H9 (cell line): ENCODE data around the gene MUC4. TPM values are rescaled to one million over a fixed set of nuclear protein-coding genes. Genes with fewer than 3 reads are reported as not detected.
"Not testable (repeated sequence)": the region's sequence is repeated elsewhere in the genome, so short reads cannot be mapped to it uniquely, and the experiment has no call there.

Experiments
- DNase-seq: peaks from one replicate; pipeline ENCODE4 v3.0.0-alpha.2; 2017
- H2AFZ ChIP-seq: one replicate; pipeline ENCODE4 v1.6.1; 2013; ENCODE audit warnings: mild to moderate bottlenecking, low read length, control low read depth, moderate library complexity
- H2AK5ac ChIP-seq: 2 replicates; pipeline ENCODE4 v1.6.1; 2013; ENCODE audit warnings: low read length, control low read depth, mixed read lengths; ENCODE audit not compliant: insufficient read length
- H2BK120ac ChIP-seq: one replicate; pipeline ENCODE4 v1.6.1; 2013; ENCODE audit warnings: low read depth, mild to moderate bottlenecking, low read length, control low read depth, inconsistent platforms; ENCODE audit not compliant: poor library complexity, severe bottlenecking
- H2BK12ac ChIP-seq: 2 replicates; pipeline ENCODE4 v1.6.1; 2013; ENCODE audit warnings: low read length, control low read depth, mixed read lengths, low read depth; ENCODE audit not compliant: insufficient read length
- H2BK15ac ChIP-seq: 2 replicates; pipeline ENCODE4 v1.6.1; 2013; ENCODE audit warnings: low read depth, low read length, control low read depth
- H2BK20ac ChIP-seq: one replicate; pipeline ENCODE4 v1.6.1; 2013; ENCODE audit warnings: low read depth, mild to moderate bottlenecking, low read length, control low read depth, inconsistent platforms; ENCODE audit not compliant: poor library complexity, severe bottlenecking
- H2BK5ac ChIP-seq: 2 replicates; pipeline ENCODE4 v1.6.1; 2013; ENCODE audit warnings: low read length, control low read depth, mixed read lengths; ENCODE audit not compliant: insufficient read length
- H3K14ac ChIP-seq: 2 replicates; pipeline ENCODE4 v1.6.1; 2013; ENCODE audit warnings: low read length, control low read depth; ENCODE audit not compliant: insufficient read depth
- H3K18ac ChIP-seq: 2 replicates; pipeline ENCODE4 v1.6.1; 2013; ENCODE audit warnings: low read depth, mild to moderate bottlenecking, mixed read lengths, low read length, control low read depth; ENCODE audit not compliant: insufficient read length
- H3K23ac ChIP-seq: 2 replicates; pipeline ENCODE4 v1.6.1; 2013; ENCODE audit warnings: low read length, control low read depth, mixed read lengths, low read depth; ENCODE audit not compliant: insufficient read length
- H3K23me2 ChIP-seq: 2 replicates; pipeline ENCODE4 v1.6.1; 2013; ENCODE audit warnings: low read depth, mild to moderate bottlenecking, mixed read lengths, low read length, control low read depth; ENCODE audit not compliant: insufficient read length, poor library complexity, severe bottlenecking
- H3K27ac ChIP-seq: 2 replicates; pipeline ENCODE4 v1.5.1; 2013; ENCODE audit warnings: low read length, control low read depth, mixed read lengths, low read depth; ENCODE audit not compliant: insufficient read length
- H3K27me3 ChIP-seq: 2 replicates; pipeline ENCODE4 v1.6.1; 2013; ENCODE audit warnings: low read length, control low read depth, inconsistent platforms; ENCODE audit not compliant: insufficient read depth
- H3K4ac ChIP-seq: 2 replicates; pipeline ENCODE4 v1.6.1; 2013; ENCODE audit warnings: low read depth, mild to moderate bottlenecking, control low read depth, inconsistent platforms, low read length, moderate library complexity
- H3K4me1 ChIP-seq: 2 replicates; pipeline ENCODE4 v1.6.1; 2013; ENCODE audit warnings: low read length, control low read depth, inconsistent platforms; ENCODE audit not compliant: insufficient read depth
- H3K4me2 ChIP-seq: 2 replicates; pipeline ENCODE4 v1.6.1; 2013; ENCODE audit warnings: low read length, control low read depth, mixed read lengths; ENCODE audit not compliant: insufficient read length, insufficient read depth
- H3K56ac ChIP-seq: 2 replicates; pipeline ENCODE4 v1.6.1; 2013; ENCODE audit warnings: low read depth, mild to moderate bottlenecking, mixed read lengths, low read length, control low read depth; ENCODE audit not compliant: insufficient read length
- H3K79me1 ChIP-seq: 2 replicates; pipeline ENCODE4 v1.6.1; 2013; ENCODE audit warnings: low read depth, mild to moderate bottlenecking, moderate library complexity, low read length, control low read depth, inconsistent platforms; ENCODE audit not compliant: insufficient read depth, poor library complexity, severe bottlenecking
- H3K79me2 ChIP-seq: 2 replicates; pipeline ENCODE4 v1.6.1; 2013; ENCODE audit warnings: low read length, control low read depth, inconsistent platforms; ENCODE audit not compliant: insufficient read depth
- H3K9ac ChIP-seq: 2 replicates; pipeline ENCODE4 v1.6.1; 2013; ENCODE audit warnings: low read length, control low read depth, mixed read lengths; ENCODE audit not compliant: insufficient read length; ENCODE audit errors: extremely low read depth
- H3K9me3 ChIP-seq: one replicate; pipeline ENCODE4 v1.6.1; 2013; ENCODE audit warnings: low read depth, low read length, inconsistent platforms; ENCODE audit not compliant: control insufficient read depth
- H3T11ph ChIP-seq: one replicate; pipeline ENCODE4 v1.6.1; 2013; ENCODE audit warnings: mild to moderate bottlenecking, low read length, control low read depth, inconsistent platforms
- H4K20me1 ChIP-seq: one replicate; pipeline ENCODE4 v1.6.1; 2013; ENCODE audit not compliant: control insufficient read depth, insufficient read length, insufficient read depth
- H4K5ac ChIP-seq: 2 replicates; pipeline ENCODE4 v1.6.1; 2013; ENCODE audit warnings: low read depth, mild to moderate bottlenecking, mixed read lengths, low read length, control low read depth; ENCODE audit not compliant: insufficient read length
- H4K8ac ChIP-seq: replicated peaks from 2 replicates; pipeline ENCODE4 v1.6.1; 2013; ENCODE audit warnings: low read length, control low read depth, mixed read lengths, low read depth; ENCODE audit not compliant: insufficient read length
- H4K91ac ChIP-seq: 2 replicates; pipeline ENCODE4 v1.6.1; 2013; ENCODE audit warnings: low read depth, mild to moderate bottlenecking, moderate library complexity, mixed read lengths, low read length, control low read depth; ENCODE audit not compliant: insufficient read length
- H3K27ac Mint-ChIP-seq, 3 experiments: 2 replicates in 2 of 3; 3 replicates in 1 of 3; pipeline ENCODE4 v1.8.0; 2020 to 2021; ENCODE audit warnings: mixed read lengths in 3 of 3, mild to moderate bottlenecking in 1 of 3, moderate library complexity in 1 of 3
- H3K27me3 Mint-ChIP-seq: 2 replicates; pipeline ENCODE4 v1.8.0; 2021; ENCODE audit warnings: low read depth, mild to moderate bottlenecking, moderate library complexity, mixed read lengths
- H3K36me3 Mint-ChIP-seq, 3 experiments: 2 replicates in 2 of 3; 3 replicates in 1 of 3; pipeline ENCODE4 v1.8.0; 2020 to 2021; ENCODE audit warnings: low read depth in 3 of 3, mixed read lengths in 3 of 3; ENCODE audit not compliant: insufficient read depth in 1 of 3
- H3K4me1 Mint-ChIP-seq, 2 experiments: 2 replicates each; pipeline ENCODE4 v1.8.0; 2020; ENCODE audit warnings: mixed read lengths in 2 of 2
- H3K4me3 Mint-ChIP-seq, 2 experiments: 2 replicates in 1 of 2; 3 replicates in 1 of 2; pipeline ENCODE4 v1.8.0; 2020 to 2021; ENCODE audit warnings: mild to moderate bottlenecking in 2 of 2, mixed read lengths in 2 of 2, moderate library complexity in 1 of 2
- H3K9me3 Mint-ChIP-seq, 2 experiments: 2 replicates in 1 of 2; 3 replicates in 1 of 2; pipeline ENCODE4 v1.8.0; 2020; ENCODE audit warnings: mild to moderate bottlenecking in 2 of 2, mixed read lengths in 2 of 2, moderate library complexity in 1 of 2
- CTCF ChIP-seq: fragments of 200-600 bp; sonication (generic); conservative IDR thresholded peaks from 3 replicates; pipeline ENCODE4 v1.8.0; 2021; ENCODE audit warnings: antibody characterized with exemption, mild to moderate bottlenecking
- WGBS: extraction: QIAGEN DNeasy Blood & Tissue Kit; methylation state at CpG from one replicate; pipeline ENCODE4 v1.1.7; 2013; ENCODE audit warnings: missing lambda C conversion rate, low lambda C conversion rate, mixed read lengths; ENCODE audit not compliant: insufficient read length; ENCODE audit errors: extremely low coverage; 5-methylcytosine and 5-hydroxymethylcytosine counted together
- total RNA-seq: library from RNA; stranded (reverse); gene quantifications from 2 replicates; pipeline ENCODE4 v1.2.1, GENCODE V29; 2021

Gene MUC4
- total RNA-seq, 1 experiment from 2014 or later: 1.2 TPM

DNA sequence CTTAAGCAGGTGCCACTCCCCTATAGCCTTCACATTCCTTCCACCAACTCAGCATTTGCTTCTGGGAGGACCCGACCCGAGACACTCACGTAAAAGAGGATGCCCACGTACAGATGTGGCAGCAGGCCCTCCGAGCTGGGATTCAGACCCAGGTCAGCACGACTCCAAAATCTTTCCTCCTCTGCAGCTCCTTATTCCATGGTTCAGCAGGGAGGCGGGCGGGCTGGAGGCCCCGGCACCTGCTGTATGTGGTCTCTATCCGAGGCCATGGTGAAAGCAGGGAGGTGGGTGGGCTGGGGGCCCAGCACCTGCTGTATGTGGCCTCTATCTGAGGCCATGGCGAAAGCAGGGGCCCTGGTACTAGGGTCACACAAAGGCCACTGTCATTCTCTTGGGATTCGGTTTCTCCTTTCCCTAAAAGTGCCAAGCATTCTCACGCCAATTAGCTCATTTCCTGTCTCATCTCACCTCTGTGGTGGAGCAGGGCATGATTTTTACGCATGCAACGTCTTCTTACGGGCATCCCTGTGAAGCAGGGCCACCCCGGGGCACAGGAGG is 5.9 kb upstream of the MUC4 start:
- Histone ChIP-seq H3K79me2 (no peaks in the 10 kb centered on the region), H4K5ac (no peak overlapping the region), H3K9ac (no peak overlapping the region), H2BK120ac (no peak overlapping the region), H3K4ac (no peak overlapping the region), H3K18ac (no peak overlapping the region), H2BK15ac (no peak overlapping the region), H4K91ac (no peak overlapping the region), H2BK5ac (no peak overlapping the region), H4K8ac (no peak overlapping the region), H2AFZ (no peak overlapping the region), H3K27me3 (no peaks in the 10 kb centered on the region), H4K20me1 (no peaks in the 10 kb centered on the region), H3K23ac (no peak overlapping the region), H3K14ac (no peak overlapping the region), H2BK12ac (no peak overlapping the region), H3K9me3 (no peaks in the 10 kb centered on the region), H2BK20ac (no peak overlapping the region), H2AK5ac (no peak overlapping the region), H3K23me2 (no peaks in the 10 kb centered on the region), H3K27ac (no peak overlapping the region), H3K79me1 (no peaks in the 10 kb centered on the region), H3K56ac (no peak overlapping the region), H3K4me1 (no peaks in the 10 kb centered on the region), H3T11ph (no peak overlapping the region), H3K4me2 (no peak overlapping the region)
- no peak overlapping the region; a peak in 1 of 5 replicates for H3K4me3 Mint-ChIP-seq
- H3K27ac Mint-ChIP-seq: peak overlapping the region in 1 of 3 experiments; percentile 44; a peak in 1 of 7 replicates
- H3K4me1 Mint-ChIP-seq: peaks cover 0 to 7% of the 10 kb centered on the region in 2 experiments; a peak in 1 of 4 replicates
- no peaks in the 10 kb centered on the region for H3K36me3 Mint-ChIP-seq
- no CpG with 5 or more reads among the region's 17 CpGs for WGBS
- H3K27me3 Mint-ChIP-seq: peaks cover 3% of the 10 kb centered on the region; the same call in 1 of the 2 replicates
- peak; percentile 22 for DNase-seq
- no peak for TF ChIP-seq CTCF
- H3K9me3 Mint-ChIP-seq: no peaks in the 10 kb centered on the region; a peak in 1 of 5 replicates

- H3K9ac ChIP-seq, DNase-seq, H3K27ac Mint-ChIP-seq, H3K79me1 ChIP-seq, H2BK20ac ChIP-seq, H3K18ac ChIP-seq, H3K27me3 Mint-ChIP-seq, H3K79me2 ChIP-seq, H3K14ac ChIP-seq, H3K23me2 ChIP-seq, H3K27ac ChIP-seq, H2BK12ac ChIP-seq, H4K91ac ChIP-seq, H3K27me3 ChIP-seq, H3K9me3 Mint-ChIP-seq, H4K20me1 ChIP-seq, H2BK15ac ChIP-seq, H4K8ac ChIP-seq, H2AFZ ChIP-seq, H3K4me3 Mint-ChIP-seq, H2AK5ac ChIP-seq, H2BK120ac ChIP-seq, H3T11ph ChIP-seq, H3K36me3 Mint-ChIP-seq, H4K5ac ChIP-seq, H3K4ac ChIP-seq, H3K4me2 ChIP-seq, H3K9me3 ChIP-seq, H2BK5ac ChIP-seq, H3K4me1 ChIP-seq, H3K56ac ChIP-seq, H3K23ac ChIP-seq: not testable (repeated sequence)
- WGBS: no CpG with 5 or more reads among the region's 23 CpGs
- H3K4me1 Mint-ChIP-seq: peaks cover 9 to 14% of the 10 kb centered on the region in 2 experiments
Measured at GRCh38 chr3:195816276-195816913, 4.7 kb upstream of the MUC4 start.
